Measurements from ENCODE around the gene RPL18A. TPM values are rescaled to one million over a fixed set of nuclear protein-coding genes. Genes with fewer than 3 reads are reported as not detected.

The RPL18A gene
- total and polyA plus RNA-seq, 10 of the 15 experiments (the other 5 are each of a cell fraction or from before 2014, with no cell fraction given): 1,181 to 3,774 (median 2,300) TPM

GRCh38 chr19:17847538-17848366, 12.0 kb upstream of the RPL18A start, which contains the start of gene JAK3 (continued):
- TF ChIP-seq NKRF (conservative IDR thresholded peaks at IDR 0.05): 0 out of 2 replicates have a peak, but pooled peaks have one; percentile 53
- TF ChIP-seq CREB1 (IDR thresholded peaks at IDR 0.05; ENCODE audit: low read depth): peak; percentile 62
- TF ChIP-seq PKNOX1 (IDR thresholded peaks at IDR 0.05): peak; percentile 78
- TF ChIP-seq PAX5 (IDR thresholded peaks at IDR 0.05; ENCODE audit: borderline replicate concordance, low read depth, low read length): 0 out of 2 replicates have a peak, but pooled peaks have one; percentile 23
- TF ChIP-seq POLR2AphosphoS5 (IDR thresholded peaks at IDR 0.05; ENCODE audit: low read length): peak; percentile 85
- no peak for TF ChIP-seq ZNF274 (IDR thresholded peaks at IDR 0.05; ENCODE audit: insufficient read depth, insufficient read length)
- TF ChIP-seq TBL1XR1 (IDR thresholded peaks at IDR 0.05; ENCODE audit: low read depth, low read length): 0 out of 2 replicates have a peak, but pooled peaks have one; percentile 73
- TF ChIP-seq PBX3 (IDR thresholded peaks at IDR 0.05; ENCODE audit: insufficient replicate concordance, low read depth, low read length): peak; percentile 51
- 0 out of 2 replicates have a peak, but pooled peaks have one; percentile 21 for TF ChIP-seq TCF3 (IDR thresholded peaks at IDR 0.05; ENCODE audit: borderline replicate concordance, insufficient read depth, low read depth, low read length)
- TF ChIP-seq ZNF687 (IDR thresholded peaks at IDR 0.05): peak; percentile 89
- peak; percentile 82 for TF ChIP-seq GATAD2B (conservative IDR thresholded peaks at IDR 0.05; ENCODE audit: low read depth)
- TF ChIP-seq ZBTB40 (IDR thresholded peaks at IDR 0.05; ENCODE audit: borderline replicate concordance): peak; percentile 68; the same call in 1 of the 2 replicates
- 0 out of 2 replicates have a peak, but pooled peaks have one; percentile 23 for TF ChIP-seq MEF2A (IDR thresholded peaks at IDR 0.05; ENCODE audit: insufficient read depth, low read depth, low read length)
- peak in 1 of 2 experiments; percentile 70; a peak in 1 of 3 replicates for TF ChIP-seq EGR1 (IDR thresholded peaks at IDR 0.05; ENCODE audit: borderline replicate concordance in 1 of 2, low read depth in 2 of 2, low read length in 2 of 2)
- peak; percentile 80 to 85 for TF ChIP-seq IKZF2 (IDR thresholded peaks at IDR 0.05)
